Stomach (tissue), 9 donors: ENCODE data around the gene HOXB6. TPM values are rescaled to one million over a fixed set of nuclear protein-coding genes. Genes with fewer than 3 reads are reported as not detected.

ENCODE experiments used
- DNase-seq, 2 donors: peaks; one replicate each; pipeline versions ENCODE4 v3.0.0 to v3.0.0-alpha.2; 2013 to 2019
- H3K27ac ChIP-seq, 5 donors: fragments of 200-600 bp in 4 of 5; sonication (generic) in 4 of 5; one replicate each; pipeline ENCODE4 v1.5.1; 2013 to 2019; ENCODE audit warnings: mild to moderate bottlenecking in 1 of 5, moderate library complexity in 1 of 5
- H3K27me3 ChIP-seq, 3 donors: fragments of 200-600 bp; sonication (generic); one replicate each; pipeline ENCODE4 v1.5.1; 2017 to 2019; ENCODE audit warnings: mixed run types in 1 of 3
- H3K36me3 ChIP-seq, 4 donors: fragments of 200-600 bp; sonication (generic); 1 replicate in 3 of 4; 2 replicates in 1 of 4; pipeline ENCODE4 v1.5.1; 2016 to 2019
- H3K4me1 ChIP-seq, 4 donors: fragments of 200-600 bp; sonication (generic); one replicate each; pipeline ENCODE4 v1.5.1; 2016 to 2019
- H3K4me3 ChIP-seq, 4 donors: fragments of 200-600 bp; sonication (generic) in 3 of 4; one replicate each; pipeline ENCODE4 v1.5.1; 2016 to 2019; ENCODE audit warnings: mild to moderate bottlenecking in 1 of 4
- H3K9me3 ChIP-seq, 4 donors: fragments of 200-600 bp; sonication (generic); one replicate each; pipeline ENCODE4 v1.5.1; 2016 to 2019
- CTCF ChIP-seq, 7 experiments: fragments of 450-650 bp in 4 of 7; fragments of 200-600 bp in 3 of 7; sonication (generic) in 3 of 7; IDR thresholded peaks; one replicate each; pipeline ENCODE4 v1.5.1; 2016 to 2019; ENCODE audit warnings: antibody characterized with exemption in 7 of 7, control low read depth in 2 of 7, mild to moderate bottlenecking in 1 of 7
- EP300 ChIP-seq: sonication (generic); formaldehyde crosslinking; IDR thresholded peaks from one replicate; pipeline ENCODE4 v1.6.1; 2017; ENCODE audit warnings: antibody characterized with exemption
- POLR2A ChIP-seq, 4 donors: fragments of 450-650 bp; IDR thresholded peaks; one replicate each; pipeline ENCODE4 v1.6.1; 2016; ENCODE audit warnings: antibody characterized with exemption in 4 of 4, control low read depth in 2 of 4, mild to moderate bottlenecking in 1 of 4, moderate library complexity in 1 of 4
- POLR2AphosphoS5 ChIP-seq, 3 donors: sonication (generic); formaldehyde crosslinking; IDR thresholded peaks; one replicate each; pipeline ENCODE4 v1.6.1; 2016; ENCODE audit warnings: antibody characterized with exemption in 3 of 3
- WGBS, 5 donors: extraction: QIAGEN DNeasy Blood & Tissue Kit in 3 of 5; methylation state at CpG; one replicate each; pipeline versions ENCODE4 v1.1.5 to v1.1.7; 2013 to 2018; 5-methylcytosine and 5-hydroxymethylcytosine counted together
- intact Hi-C: fragments of 100-400 bp; cut with DNase I; formaldehyde crosslinking; loops from one replicate; pipeline ENCODE4 v1.15.1; 2023; ENCODE audit warnings: low total_unique reads
- polyA plus RNA-seq, 3 donors: library from polyadenylated mRNA; stranded (reverse); fragments of 200-250 nt; gene quantifications; one replicate each; pipeline ENCODE4 v1.2.3, GENCODE V29; 2013
- total RNA-seq, 5 donors: library from RNA; depleted of rRNA; stranded (reverse); fragments of >200 nt; gene quantifications; one replicate each; pipeline versions ENCODE4 v1.1.0 to v1.2.3, GENCODE V29; 2014 to 2016
- donor health status: healthy with polysubstance abuse.
- donor health status: Bipolar disorder and iron deficiency.
- donor health status: healthy.

The HOXB6 gene
- total and polyA plus RNA-seq, 8 donors = 4.2 to 150 (median 10.9) TPM

GRCh38 chr17:48646183-48647102 is 41.7 kb upstream of the HOXB6 start:
- Histone ChIP-seq H3K9me3 (no peaks in the 10 kb centered on the region), H3K27me3 (peaks cover 29 to 100% (median 78%) of the 10 kb centered on the region in 3 donors), H3K4me1 (peaks cover 0 to 34% (median 22%) of the 10 kb centered on the region in 4 donors), H3K27ac (no peak overlapping the region), H3K4me3 (peak overlapping the region; percentile 32 to 49 (median 44)), H3K36me3 (no peaks in the 10 kb centered on the region)
- WGBS, 5 donors = 2 to 9% (median 4%) methylated on average over 31 to 80 of the region's 80 CpGs
- DNase-seq = no peak
- intact Hi-C loops = no loop called here
- TF ChIP-seq POLR2AphosphoS5 (IDR thresholded peaks at IDR 0.05) = no peak
- TF ChIP-seq EP300 = no peak
- no peak for TF ChIP-seq POLR2A (IDR thresholded peaks at IDR 0.05)
- TF ChIP-seq CTCF (IDR thresholded peaks at IDR 0.05) = no peak

- Histone ChIP-seq H3K27ac (no peak overlapping the region), H3K27me3 (peaks cover 35 to 100% (median 84%) of the 10 kb centered on the region in 3 donors), H3K36me3 (no peaks in the 10 kb centered on the region), H3K9me3 (no peaks in the 10 kb centered on the region), H3K4me1 (peaks cover 0 to 34% (median 22%) of the 10 kb centered on the region in 4 donors), H3K4me3 (peak overlapping the region in 1 of 4 donors; percentile 48)
- TF ChIP-seq CTCF (IDR thresholded peaks at IDR 0.05) (no peak), POLR2A (IDR thresholded peaks at IDR 0.05) (no peak), EP300 (no peak), POLR2AphosphoS5 (IDR thresholded peaks at IDR 0.05) (no peak)
- WGBS, 5 donors = 18 to 30% (median 23%) methylated on average over 14 of the region's 14 CpGs
- DNase-seq = peak in 1 of 2 donors; percentile 5
- intact Hi-C loops = no loop called here
Measured at GRCh38 chr17:48645639-48646182, 40.9 kb upstream of the HOXB6 start.

- no peak for DNase-seq
- peaks cover 0 to 34% (median 22%) of the 10 kb centered on the region in 4 donors for H3K4me1 ChIP-seq
- no peaks in the 10 kb centered on the region for H3K36me3 ChIP-seq
- H3K9me3 ChIP-seq = no peaks in the 10 kb centered on the region
- no peak overlapping the region for H3K27ac ChIP-seq
- H3K27me3 ChIP-seq = peaks cover 35 to 100% (median 86%) of the 10 kb centered on the region in 3 donors
- WGBS, 5 donors = 24 to 41% (median 35%) methylated on average over 6 of the region's 6 CpGs
- TF ChIP-seq POLR2A (IDR thresholded peaks at IDR 0.05) (no peak), CTCF (IDR thresholded peaks at IDR 0.05) (no peak), POLR2AphosphoS5 (IDR thresholded peaks at IDR 0.05) (no peak), EP300 (no peak)
- intact Hi-C loops = no loop called here
- H3K4me3 ChIP-seq = no peak overlapping the region
Measured at GRCh38 chr17:48644910-48645557, 40.2 kb upstream of the HOXB6 start.

GRCh38 chr17:48644159-48644558 is 39.4 kb upstream of the HOXB6 start:
- Histone ChIP-seq H3K36me3 (no peaks in the 10 kb centered on the region), H3K4me3 (no peak overlapping the region), H3K27ac (no peak overlapping the region), H3K4me1 (peaks cover 0 to 34% (median 22%) of the 10 kb centered on the region in 4 donors), H3K27me3 (peaks cover 36 to 100% (median 94%) of the 10 kb centered on the region in 3 donors), H3K9me3 (no peaks in the 10 kb centered on the region)
- TF ChIP-seq POLR2AphosphoS5 (IDR thresholded peaks at IDR 0.05) = no peak
- TF ChIP-seq POLR2A (IDR thresholded peaks at IDR 0.05) = no peak
- TF ChIP-seq CTCF (IDR thresholded peaks at IDR 0.05) = no peak
- no peak for TF ChIP-seq EP300
- WGBS, 5 donors = 61 to 68% (median 67%) methylated on average over 1 of the region's 1 CpG
- no peak for DNase-seq
- intact Hi-C loops = no loop called here
